Testis (tissue), 3 donors: ENCODE measurements around the gene CBX8. TPM values are rescaled to one million over a fixed set of nuclear protein-coding genes. Genes with fewer than 3 reads are reported as not detected.
A peak's percentile ranks its signal among the peaks of the same experiment; 100 is the strongest.

ENCODE experiments used
- DNase-seq: peaks from one replicate; pipeline ENCODE4 v3.0.0-alpha.2; 2019
- H3K27ac ChIP-seq, 2 donors: fragments of 200-600 bp; sonication (generic); one replicate each; pipeline ENCODE4 v1.5.1; 2019
- H3K27me3 ChIP-seq: fragments of 200-600 bp; sonication (generic); one replicate; pipeline ENCODE4 v1.5.1; 2019
- H3K36me3 ChIP-seq: fragments of 200-600 bp; sonication (generic); one replicate; pipeline ENCODE4 v1.5.1; 2017; ENCODE audit warnings: low read depth; ENCODE audit errors: missing control alignments
- H3K4me1 ChIP-seq: fragments of 200-600 bp; sonication (generic); one replicate; pipeline ENCODE4 v1.5.1; 2019
- H3K4me3 ChIP-seq, 2 donors: fragments of 200-600 bp; sonication (generic); one replicate each; pipeline ENCODE4 v1.5.1; 2017 to 2019
- H3K9me3 ChIP-seq: fragments of 200-600 bp; sonication (generic); one replicate; pipeline ENCODE4 v1.5.1; 2017
- CTCF ChIP-seq, 3 experiments: fragments of 450-650 bp in 2 of 3; fragments of 200-600 bp in 1 of 3; sonication (generic) in 1 of 3; IDR thresholded peaks; one replicate each; pipeline ENCODE4 v1.5.1; 2016 to 2019; ENCODE audit warnings: antibody characterized with exemption in 3 of 3, mild to moderate bottlenecking in 2 of 3, moderate library complexity in 1 of 3
- POLR2A ChIP-seq: fragments of 450-650 bp; IDR thresholded peaks from one replicate; pipeline ENCODE4 v1.6.1; 2017; ENCODE audit warnings: antibody characterized with exemption, mild to moderate bottlenecking, moderate library complexity
- WGBS, 2 donors: methylation state at CpG; one replicate each; pipeline ENCODE4 v1.1.5; 2018; 5-methylcytosine and 5-hydroxymethylcytosine counted together
- intact Hi-C: fragments of 100-400 bp; cut with DNase I; formaldehyde crosslinking; loops from one replicate; pipeline ENCODE4 v1.15.1; 2023; ENCODE audit warnings: low total_unique reads
- polyA plus RNA-seq: library from polyadenylated mRNA; stranded (reverse); fragments of 350-450 nt; fragmentation: Illumina TruSeq; extraction: RNeasy Lipid Tissue Mini Kit (QIAGEN cat#74804); gene quantifications from one replicate; pipeline ENCODE4 v1.2.3, GENCODE V29; 2014; ENCODE audit warnings: low read depth, low replicate concordance; ENCODE audit not compliant: insufficient read depth
- total RNA-seq, 2 donors: library from RNA; depleted of rRNA; stranded (reverse); fragments of >200 nt; gene quantifications; one replicate each; pipeline ENCODE4 v1.2.3, GENCODE V29; 2016

The CBX8 gene
- total and polyA plus RNA-seq, 3 donors from 2014 or later = 13.8 to 22.4 (median 13.9) TPM

- Histone ChIP-seq H3K27me3 (peaks cover 6% of the 10 kb centered on the region), H3K9me3 (no peaks in the 10 kb centered on the region), H3K36me3 (no peaks in the 10 kb centered on the region), H3K27ac (no peak overlapping the region), H3K4me3 (peak overlapping the region; percentile 62 to 80), H3K4me1 (peaks cover 32% of the 10 kb centered on the region)
- TF ChIP-seq POLR2A (no peak), CTCF (IDR thresholded peaks at IDR 0.05) (no peak)
- DNase-seq = no peak
- WGBS, 2 donors = 44% methylated on average over 8 of the region's 8 CpGs
- intact Hi-C loops = loop anchor here (5.0 kb wide), 1 partner anchor 46 kb away; no protein-coding TSS in a partner anchor
Measured at GRCh38 chr17:79795795-79796443, 958 bp downstream of the CBX8 start.

GRCh38 chr17:79794659-79795511 is 2.0 kb downstream of the CBX8 start:
- TF ChIP-seq CTCF (IDR thresholded peaks at IDR 0.05) (no peak), POLR2A (no peak)
- WGBS, 2 donors = 84 to 89% methylated on average over 29 to 46 of the region's 47 CpGs
- Histone ChIP-seq H3K4me1 (peaks cover 32% of the 10 kb centered on the region), H3K4me3 (no peak overlapping the region), H3K27ac (no peak overlapping the region), H3K36me3 (no peaks in the 10 kb centered on the region), H3K27me3 (peaks cover 4% of the 10 kb centered on the region), H3K9me3 (no peaks in the 10 kb centered on the region)
- intact Hi-C loops = loop anchor here (5.0 kb wide), 1 partner anchor 47 kb away; no protein-coding TSS in a partner anchor
- DNase-seq = no peak

DNA sequence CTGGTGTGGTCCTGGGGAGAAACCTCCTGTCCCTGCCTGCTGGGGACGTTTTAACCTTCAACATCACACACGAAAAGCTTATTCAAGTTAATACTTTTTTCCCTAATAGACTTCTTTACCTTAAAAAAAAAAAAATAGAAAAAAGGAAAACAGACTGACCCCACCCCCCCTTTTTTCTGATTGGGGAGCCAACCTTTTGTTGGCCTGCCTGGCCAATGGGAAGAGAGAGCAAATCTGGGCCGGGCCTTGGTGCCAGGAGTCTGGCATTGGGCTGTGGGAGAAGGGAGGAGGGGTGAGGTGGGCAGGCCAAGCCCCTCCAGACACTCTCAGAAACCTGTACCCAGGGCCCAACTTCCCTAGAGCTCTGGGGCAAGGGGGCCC is 3.0 kb downstream of the CBX8 start:
- WGBS, 2 donors = 63 to 72% methylated on average over 3 of the region's 3 CpGs
- peaks cover 26% of the 10 kb centered on the region for H3K4me1 ChIP-seq
- DNase-seq = no peak
- H3K4me3 ChIP-seq = peak overlapping the region in 1 of 2 donors; percentile 29
- no peak overlapping the region for H3K27ac ChIP-seq
- peaks cover 4% of the 10 kb centered on the region for H3K27me3 ChIP-seq
- TF ChIP-seq POLR2A = no peak
- TF ChIP-seq CTCF (IDR thresholded peaks at IDR 0.05) = no peak
- H3K9me3 ChIP-seq = no peaks in the 10 kb centered on the region
- intact Hi-C loops = no loop called here
- H3K36me3 ChIP-seq = no peaks in the 10 kb centered on the region

DNA sequence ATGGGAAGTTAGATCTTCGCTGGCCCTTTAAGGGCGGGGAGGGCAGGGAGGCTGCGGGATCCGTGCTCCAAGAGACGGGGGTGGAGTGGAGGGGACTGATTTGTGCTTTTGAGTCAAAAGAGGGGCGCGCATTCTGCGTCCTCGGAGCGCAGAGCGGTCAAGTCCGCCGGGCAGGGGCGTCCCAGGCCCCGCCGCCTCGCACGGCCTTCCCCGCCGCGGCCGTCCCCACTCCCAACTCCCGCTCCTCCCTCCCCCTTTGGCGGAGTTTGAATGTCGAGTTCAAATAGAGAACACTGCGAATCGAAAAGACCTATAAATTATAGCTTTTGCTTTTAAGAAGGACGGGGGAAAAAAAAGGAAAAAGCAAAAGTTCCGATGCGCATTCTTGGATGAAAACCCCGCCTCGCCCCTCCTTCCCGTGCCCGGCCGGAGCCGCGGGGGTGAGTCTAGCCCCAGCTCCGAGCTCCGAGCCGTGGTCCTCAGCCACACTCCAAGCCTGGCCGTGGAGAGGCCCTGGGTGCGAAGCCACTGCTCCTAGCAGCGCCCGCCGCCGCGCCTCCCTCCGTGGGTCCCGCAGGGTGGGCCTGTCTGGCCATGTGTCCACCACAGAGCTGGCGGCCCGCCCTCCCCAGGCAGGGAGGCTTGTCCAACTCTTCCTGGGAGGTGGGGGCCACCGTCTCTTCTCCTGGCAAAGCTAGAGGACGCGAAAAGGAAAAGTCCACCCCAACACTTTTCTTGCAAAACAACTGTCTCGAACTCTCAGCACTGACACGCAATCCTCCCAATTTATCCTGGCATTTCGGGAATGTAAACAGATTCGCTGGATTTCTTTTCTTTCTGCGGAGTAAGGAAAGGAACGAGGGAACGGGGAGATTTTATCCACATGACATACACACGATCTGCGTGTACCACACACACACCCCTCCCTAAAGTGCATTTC is 3.6 kb downstream of the CBX8 start:
- Histone ChIP-seq H3K4me3 (peak overlapping the region in 1 of 2 donors; percentile 29), H3K4me1 (peaks cover 19% of the 10 kb centered on the region), H3K27ac (no peak overlapping the region), H3K36me3 (no peaks in the 10 kb centered on the region), H3K9me3 (no peaks in the 10 kb centered on the region), H3K27me3 (peaks cover 4% of the 10 kb centered on the region)
- 41 to 54% methylated on average over 34 to 63 of the region's 63 CpGs for WGBS, 2 donors
- no peak for DNase-seq
- TF ChIP-seq CTCF (IDR thresholded peaks at IDR 0.05) = no peak
- no peak for TF ChIP-seq POLR2A
- intact Hi-C loops = no loop called here
